Mesothelial cell of epicardium (in vitro differentiated cells): ENCODE measurements around the gene COMT. TPM values are rescaled to one million over a fixed set of nuclear protein-coding genes. Genes with fewer than 3 reads are reported as not detected.

Experiments
- DNase-seq, 2 experiments: peaks; one replicate each; pipeline ENCODE4 v3.0.0; 2021; ENCODE audit warnings: low spot score in 2 of 2; ENCODE audit not compliant: unreplicated experiment in 2 of 2
- H3K27ac Mint-ChIP-seq: 2 replicates; pipeline ENCODE4 v1.8.0; 2021; ENCODE audit warnings: mixed read lengths
- H3K27me3 Mint-ChIP-seq: 2 replicates; pipeline ENCODE4 v1.8.0; 2021; ENCODE audit warnings: low read depth, mixed read lengths
- H3K36me3 Mint-ChIP-seq: 2 replicates; pipeline ENCODE4 v1.8.0; 2021; ENCODE audit warnings: mixed read lengths
- H3K4me1 Mint-ChIP-seq: 2 replicates; pipeline ENCODE4 v1.8.0; 2021; ENCODE audit warnings: mixed read lengths
- H3K4me3 Mint-ChIP-seq: 2 replicates; pipeline ENCODE4 v1.8.0; 2021; ENCODE audit warnings: mild to moderate bottlenecking, moderate library complexity, mixed read lengths
- H3K9me3 Mint-ChIP-seq: 2 replicates; pipeline ENCODE4 v1.8.0; 2021; ENCODE audit warnings: mixed read lengths
- CTCF ChIP-seq: fragments of 200-600 bp; sonication (generic); IDR thresholded peaks from one replicate; pipeline ENCODE4 v1.5.0; 2021; ENCODE audit warnings: antibody characterized with exemption; ENCODE audit not compliant: unreplicated experiment
- total RNA-seq: library from RNA; stranded (reverse); gene quantifications from 3 replicates; pipeline ENCODE4 v1.2.1, GENCODE V29; 2021

Gene COMT
- total RNA-seq, 1 donor from 2014 or later: 93.5 TPM

DNA sequence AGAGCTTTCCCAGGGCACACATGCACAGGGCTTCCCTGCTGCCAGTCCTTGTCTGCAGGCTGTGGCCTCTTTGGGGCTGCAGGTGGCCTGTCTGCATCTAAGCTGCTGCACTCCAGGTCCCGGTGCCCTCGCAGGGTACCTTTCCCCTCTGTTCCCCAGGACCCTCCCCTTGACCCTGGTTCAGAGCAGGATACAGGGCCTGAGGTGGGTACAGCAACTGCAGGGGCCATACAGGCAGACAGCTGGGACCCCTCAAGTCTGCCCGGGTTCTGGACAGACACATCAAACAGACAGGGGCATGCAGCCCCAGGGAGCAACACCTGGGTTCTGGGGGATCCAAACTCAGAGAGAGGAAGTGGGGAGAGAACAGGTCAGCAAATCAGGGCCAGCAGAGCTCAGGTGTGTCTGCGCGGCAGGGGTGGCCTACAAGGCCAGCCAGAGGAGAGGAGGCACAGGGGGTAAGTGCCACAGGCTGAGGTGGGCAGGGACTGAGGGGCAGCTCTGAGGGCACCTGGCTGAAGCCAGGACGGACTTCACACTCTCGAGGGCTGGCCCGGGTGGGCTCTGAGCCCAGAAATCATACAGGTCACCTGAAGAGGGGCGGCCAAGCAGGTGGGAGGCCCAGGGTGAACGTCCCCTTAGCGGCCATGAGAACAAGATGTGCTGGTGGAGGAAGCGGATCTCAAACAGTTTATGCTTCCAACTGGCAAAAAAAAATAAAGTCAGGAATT lies 29.9 kb upstream of the COMT start:
- Mint-ChIP-seq H3K27ac (no peak overlapping the region), H3K27me3 (no peaks in the 10 kb centered on the region), H3K4me3 (no peak overlapping the region), H3K9me3 (peaks cover 11% of the 10 kb centered on the region), H3K4me1 (no peaks in the 10 kb centered on the region), H3K36me3 (peaks cover 39% of the 10 kb centered on the region)
- no peak for TF ChIP-seq CTCF
- DNase-seq: no peak

- H3K36me3 Mint-ChIP-seq: peaks cover 39% of the 10 kb centered on the region
- no peak for DNase-seq
- peaks cover 11% of the 10 kb centered on the region for H3K9me3 Mint-ChIP-seq
- H3K4me1 Mint-ChIP-seq: no peaks in the 10 kb centered on the region
- no peak overlapping the region for H3K4me3 Mint-ChIP-seq
- no peaks in the 10 kb centered on the region for H3K27me3 Mint-ChIP-seq
- H3K27ac Mint-ChIP-seq: no peak overlapping the region
- TF ChIP-seq CTCF: no peak
These were observed 29.1 kb upstream of the COMT start for GRCh38 chr22:19912271-19912999.

- Mint-ChIP-seq H3K9me3 (peaks cover 11% of the 10 kb centered on the region), H3K36me3 (peaks cover 42% of the 10 kb centered on the region), H3K27me3 (no peaks in the 10 kb centered on the region), H3K4me1 (no peaks in the 10 kb centered on the region), H3K27ac (no peak overlapping the region), H3K4me3 (no peak overlapping the region)
- no peak for TF ChIP-seq CTCF
- no peak for DNase-seq
These were observed 28.1 kb upstream of the COMT start for GRCh38 chr22:19913337-19913936.

- no peak for TF ChIP-seq CTCF
- no peaks in the 10 kb centered on the region for H3K27me3 Mint-ChIP-seq
- no peak for DNase-seq
- no peak overlapping the region for H3K27ac Mint-ChIP-seq
- H3K4me1 Mint-ChIP-seq: no peaks in the 10 kb centered on the region
- peaks cover 40% of the 10 kb centered on the region for H3K36me3 Mint-ChIP-seq
- peaks cover 11% of the 10 kb centered on the region for H3K9me3 Mint-ChIP-seq
- no peak overlapping the region for H3K4me3 Mint-ChIP-seq
These were observed 27.2 kb upstream of the COMT start for GRCh38 chr22:19914201-19914943.

GRCh38 chr22:19915287-19915954 lies 26.2 kb upstream of the COMT start:
- H3K27ac Mint-ChIP-seq: no peak overlapping the region
- H3K36me3 Mint-ChIP-seq: peaks cover 36% of the 10 kb centered on the region
- no peaks in the 10 kb centered on the region for H3K27me3 Mint-ChIP-seq
- TF ChIP-seq CTCF: no peak
- H3K4me3 Mint-ChIP-seq: no peak overlapping the region
- no peak for DNase-seq
- H3K4me1 Mint-ChIP-seq: no peaks in the 10 kb centered on the region
- H3K9me3 Mint-ChIP-seq: peaks cover 11% of the 10 kb centered on the region
